Osteoblast (primary cell): ENCODE results near the gene TMEM258. TPM values are rescaled to one million over a fixed set of nuclear protein-coding genes. Genes with fewer than 3 reads are reported as not detected.
A peak's percentile ranks its signal among the peaks of the same experiment; 100 is the strongest.

Source experiments
- DNase-seq: peaks from one replicate; pipeline ENCODE4 v3.0.0; 2011; ENCODE audit warnings: low spot score, mixed read lengths; ENCODE audit not compliant: insufficient read length; ENCODE audit errors: missing footprints
- H2AFZ ChIP-seq: 2 replicates; pipeline ENCODE4 v1.6.0; 2011; ENCODE audit warnings: mild to moderate bottlenecking, low read length
- H3K27ac ChIP-seq: 2 replicates; pipeline ENCODE4 v1.5.1; 2011; ENCODE audit warnings: mild to moderate bottlenecking, low read depth, low read length, moderate library complexity
- H3K27me3 ChIP-seq: 2 replicates; pipeline ENCODE4 v1.6.0; 2012; ENCODE audit warnings: mild to moderate bottlenecking, control low read depth, inconsistent platforms, low read length, moderate library complexity; ENCODE audit not compliant: insufficient read depth
- H3K36me3 ChIP-seq: 2 replicates; pipeline ENCODE4 v1.5.1; 2011; ENCODE audit warnings: mild to moderate bottlenecking, low read length, control low read depth, moderate library complexity; ENCODE audit not compliant: insufficient read depth
- H3K4me1 ChIP-seq: 2 replicates; pipeline ENCODE4 v1.5.1; 2011; ENCODE audit warnings: mild to moderate bottlenecking, low read length, control low read depth, moderate library complexity; ENCODE audit not compliant: insufficient read depth
- H3K4me2 ChIP-seq: 2 replicates; pipeline ENCODE4 v1.6.0; 2011; ENCODE audit warnings: mild to moderate bottlenecking, low read length; ENCODE audit not compliant: insufficient read depth
- H3K4me3 ChIP-seq: fragments of 200-600 bp; sonication (generic); 3 replicates; pipeline ENCODE4 v1.5.1; 2012; ENCODE audit warnings: mild to moderate bottlenecking, low read length, inconsistent platforms; ENCODE audit not compliant: insufficient read depth
- H3K79me2 ChIP-seq: 2 replicates; pipeline ENCODE4 v1.6.0; 2012; ENCODE audit warnings: mild to moderate bottlenecking, low read length, control low read depth, inconsistent platforms; ENCODE audit not compliant: insufficient read depth
- H3K9me3 ChIP-seq: 2 replicates; pipeline ENCODE4 v1.5.1; 2011; ENCODE audit warnings: low read depth, low read length, control low read depth
- H4K20me1 ChIP-seq: 2 replicates; pipeline ENCODE4 v1.6.0; 2012; ENCODE audit warnings: mild to moderate bottlenecking, low read length, control low read depth; ENCODE audit not compliant: insufficient read depth
- CTCF ChIP-seq: IDR thresholded peaks from 2 replicates; pipeline ENCODE4 v1.5.1; 2011; ENCODE audit warnings: mild to moderate bottlenecking, low read depth, low read length, moderate library complexity; ENCODE audit errors: extremely low read depth
- total RNA-seq: library from RNA; depleted of rRNA; stranded (reverse); fragments of >200 nt; gene quantifications from 2 replicates; pipeline ENCODE4 v1.2.3, GENCODE V29; 2012

TMEM258 gene
- total RNA-seq, 1 donor, result 63.3 TPM

- H2AFZ ChIP-seq, result no peak overlapping the region
- H3K4me2 ChIP-seq, result no peak overlapping the region
- H3K4me1 ChIP-seq, result no peaks in the 10 kb centered on the region
- H4K20me1 ChIP-seq, result no peaks in the 10 kb centered on the region
- H3K36me3 ChIP-seq, result no peaks in the 10 kb centered on the region
- H3K27me3 ChIP-seq, result no peaks in the 10 kb centered on the region
- no peak overlapping the region for H3K27ac ChIP-seq
- H3K79me2 ChIP-seq, result no peaks in the 10 kb centered on the region
- no peak overlapping the region for H3K4me3 ChIP-seq
- no peaks in the 10 kb centered on the region for H3K9me3 ChIP-seq
- peak; percentile 100 for DNase-seq
- TF ChIP-seq CTCF, result peak; percentile 80
Observed at GRCh38 chr11:61776561-61777075, 15.8 kb downstream of the TMEM258 start.

DNA sequence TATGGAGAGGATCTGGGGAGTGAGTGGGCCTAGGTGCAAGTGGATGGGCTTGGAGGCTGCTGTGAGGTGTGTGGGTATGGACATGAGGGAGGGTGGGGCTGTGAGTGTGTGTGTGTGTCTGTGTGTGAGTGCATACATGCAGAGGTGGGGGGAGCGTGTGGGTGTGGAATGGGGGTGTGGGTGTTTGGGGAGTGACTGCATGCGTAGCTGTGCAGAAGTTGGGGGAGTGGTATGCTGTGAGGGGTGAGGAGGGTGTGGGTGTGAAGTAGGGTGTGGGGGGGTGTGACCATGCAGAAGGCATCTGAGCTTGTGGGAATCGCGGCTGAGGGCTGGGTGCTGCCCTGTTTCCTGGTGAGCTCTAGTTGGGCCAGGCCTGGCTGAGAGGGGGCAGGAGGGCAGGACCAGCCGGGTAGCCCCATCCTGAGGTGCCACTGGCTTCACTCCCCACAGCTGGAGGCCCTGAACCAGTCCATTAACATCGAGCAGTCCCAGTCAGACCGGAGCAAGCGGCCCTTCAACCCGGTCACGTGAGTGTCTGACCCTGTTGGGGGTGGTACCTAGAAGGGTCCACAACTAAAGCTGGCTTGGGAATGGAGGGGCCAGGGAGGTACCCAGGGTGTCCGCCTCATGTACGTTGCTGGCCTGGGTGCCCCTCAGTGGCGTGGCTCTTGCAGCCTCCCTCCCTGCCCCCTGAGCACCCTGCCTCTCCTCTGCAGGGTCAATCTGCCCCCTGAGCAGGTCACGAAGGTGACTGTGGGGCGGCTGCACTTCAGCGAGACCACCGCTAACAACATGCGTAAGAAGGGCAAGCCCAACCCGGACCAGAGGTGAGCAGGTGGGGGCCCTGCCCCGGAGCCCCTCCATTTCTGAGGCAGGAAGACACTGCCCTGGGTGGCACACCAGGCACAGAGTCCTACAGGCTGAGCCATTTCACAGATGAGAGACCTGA, 16.5 kb downstream of the TMEM258 start:
- TF ChIP-seq CTCF, result no peak
- Histone ChIP-seq H4K20me1 (no peaks in the 10 kb centered on the region), H3K4me3 (no peak overlapping the region), H3K27me3 (no peaks in the 10 kb centered on the region), H3K9me3 (no peaks in the 10 kb centered on the region), H2AFZ (no peak overlapping the region), H3K4me1 (no peaks in the 10 kb centered on the region), H3K36me3 (no peaks in the 10 kb centered on the region), H3K79me2 (no peaks in the 10 kb centered on the region), H3K4me2 (no peak overlapping the region), H3K27ac (no peak overlapping the region)
- DNase-seq, result peak; percentile 87

DNA sequence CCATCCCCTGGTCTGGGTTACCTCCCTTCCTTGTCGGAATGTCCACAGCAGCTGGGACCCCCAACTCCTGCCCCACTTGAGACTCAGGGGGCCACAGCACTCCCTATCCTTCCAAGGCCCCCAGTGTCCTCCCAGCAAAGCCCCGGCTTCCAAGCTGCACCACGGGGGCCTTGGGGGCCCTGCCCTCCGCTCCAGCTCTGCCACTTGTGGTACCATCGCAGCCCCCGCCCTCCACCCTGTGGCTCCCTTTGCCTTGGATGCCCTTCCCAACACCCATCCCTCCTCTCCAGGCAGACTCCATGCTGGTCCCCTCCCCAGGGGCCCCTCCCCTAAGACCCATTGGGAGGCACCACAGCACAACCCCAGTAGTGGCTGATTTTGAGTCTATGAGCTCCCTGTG, 17.3 kb downstream of the TMEM258 start:
- Histone ChIP-seq H3K4me1 (no peaks in the 10 kb centered on the region), H3K79me2 (no peaks in the 10 kb centered on the region), H3K9me3 (no peaks in the 10 kb centered on the region), H4K20me1 (no peaks in the 10 kb centered on the region), H3K27me3 (no peaks in the 10 kb centered on the region), H2AFZ (no peak overlapping the region), H3K4me3 (no peak overlapping the region), H3K36me3 (no peaks in the 10 kb centered on the region), H3K27ac (no peak overlapping the region), H3K4me2 (no peak overlapping the region)
- no peak for DNase-seq
- no peak for TF ChIP-seq CTCF

GRCh38 chr11:61774411-61774810, 18.0 kb downstream of the TMEM258 start:
- H3K79me2 ChIP-seq, result no peaks in the 10 kb centered on the region
- H3K4me3 ChIP-seq, result no peak overlapping the region
- no peaks in the 10 kb centered on the region for H4K20me1 ChIP-seq
- no peaks in the 10 kb centered on the region for H3K4me1 ChIP-seq
- H3K27me3 ChIP-seq, result no peaks in the 10 kb centered on the region
- peak; percentile 88 for DNase-seq
- no peak overlapping the region for H3K4me2 ChIP-seq
- no peaks in the 10 kb centered on the region for H3K9me3 ChIP-seq
- no peak for TF ChIP-seq CTCF
- no peak overlapping the region for H3K27ac ChIP-seq
- no peak overlapping the region for H2AFZ ChIP-seq
- no peaks in the 10 kb centered on the region for H3K36me3 ChIP-seq
